ENCODE measurements around the gene KDM7A.

Gene KDM7A

GRCh38 chr7:140084972-140085371 lies 91.8 kb downstream of the KDM7A start:
- H2BK5ac ChIP-seq (ENCODE audit: low read depth, low read length, poor library complexity), result no peak overlapping the region
- no peak for DNase-seq
- H4K8ac ChIP-seq (ENCODE audit: low read depth, low read length), result no peak overlapping the region
- H3K79me1 ChIP-seq (ENCODE audit: low read length), result no peaks in the 10 kb centered on the region
- no peak overlapping the region for H3K4me3 ChIP-seq (ENCODE audit: low read depth, low read length)
- no peak overlapping the region for H2BK12ac ChIP-seq (ENCODE audit: low read length)
- H3K9ac ChIP-seq (ENCODE audit: low read length), result no peak overlapping the region
- no peak overlapping the region for H2BK120ac ChIP-seq (ENCODE audit: insufficient read depth, low read length, poor library complexity)
- no peaks in the 10 kb centered on the region for H3K79me2 ChIP-seq (ENCODE audit: control insufficient read depth, insufficient read depth, low read length, poor library complexity)
- no peak overlapping the region for H3K23ac ChIP-seq (ENCODE audit: low read length)
- no peak overlapping the region for H3K27ac ChIP-seq (ENCODE audit: low read depth, low read length)
- WGBS (ENCODE audit: extremely low coverage, insufficient coverage, insufficient read length), result no CpG with 5 or more reads among the region's 8 CpGs
- no peak overlapping the region for H3K4me2 ChIP-seq (ENCODE audit: low read length)
- no peaks in the 10 kb centered on the region for H3K9me3 ChIP-seq (ENCODE audit: insufficient read depth, low read depth, low read length)
- H3K4ac ChIP-seq (ENCODE audit: low read depth, low read length), result no peak overlapping the region
- H3K4me1 ChIP-seq (ENCODE audit: control insufficient read depth in 1 of 2, insufficient read depth in 2 of 2, low read length in 2 of 2), result no peaks in the 10 kb centered on the region
- H3K36me3 ChIP-seq (ENCODE audit: control insufficient read depth in 1 of 2, insufficient read depth in 2 of 2, low read length in 2 of 2), result peaks cover 0 to 2% of the 10 kb centered on the region in 2 experiments
- no peaks in the 10 kb centered on the region for H3K27me3 ChIP-seq (ENCODE audit: insufficient read depth, low read length)
- H4K12ac ChIP-seq (ENCODE audit: low read depth, low read length), result no peak overlapping the region
- H3K18ac ChIP-seq (ENCODE audit: low read length), result no peak overlapping the region
- no peak overlapping the region for H4K91ac ChIP-seq (ENCODE audit: low read depth, low read length)
- H3K14ac ChIP-seq (ENCODE audit: low read length), result no peak overlapping the region
- no peak overlapping the region for H2AK5ac ChIP-seq (ENCODE audit: low read length)
- no peak overlapping the region for H2AFZ ChIP-seq (ENCODE audit: insufficient read depth, low read length, poor library complexity)

GRCh38 chr7:140084142-140084655 lies 92.6 kb downstream of the KDM7A start:
- Histone ChIP-seq H3K4me3 (ENCODE audit: low read depth, low read length) (no peak overlapping the region), H4K91ac (ENCODE audit: low read depth, low read length) (no peak overlapping the region), H4K12ac (ENCODE audit: low read depth, low read length) (no peak overlapping the region), H3K4ac (ENCODE audit: low read depth, low read length) (no peak overlapping the region), H3K9me3 (ENCODE audit: insufficient read depth, low read depth, low read length) (no peaks in the 10 kb centered on the region), H2AFZ (ENCODE audit: insufficient read depth, low read length, poor library complexity) (no peak overlapping the region), H3K27ac (ENCODE audit: low read depth, low read length) (no peak overlapping the region), H2BK5ac (ENCODE audit: low read depth, low read length, poor library complexity) (no peak overlapping the region), H3K9ac (ENCODE audit: low read length) (no peak overlapping the region), H3K79me1 (ENCODE audit: low read length) (no peaks in the 10 kb centered on the region), H3K4me1 (ENCODE audit: control insufficient read depth in 1 of 2, insufficient read depth in 2 of 2, low read length in 2 of 2) (no peaks in the 10 kb centered on the region), H4K8ac (ENCODE audit: low read depth, low read length) (no peak overlapping the region), H2AK5ac (ENCODE audit: low read length) (no peak overlapping the region), H3K36me3 (ENCODE audit: control insufficient read depth in 1 of 2, insufficient read depth in 2 of 2, low read length in 2 of 2) (peaks cover 0 to 2% of the 10 kb centered on the region in 2 experiments), H3K27me3 (ENCODE audit: insufficient read depth, low read length) (no peaks in the 10 kb centered on the region), H3K79me2 (ENCODE audit: control insufficient read depth, insufficient read depth, low read length, poor library complexity) (no peaks in the 10 kb centered on the region), H3K23ac (ENCODE audit: low read length) (no peak overlapping the region), H3K18ac (ENCODE audit: low read length) (no peak overlapping the region), H2BK120ac (ENCODE audit: insufficient read depth, low read length, poor library complexity) (no peak overlapping the region), H2BK12ac (ENCODE audit: low read length) (no peak overlapping the region), H3K14ac (ENCODE audit: low read length) (no peak overlapping the region), H3K4me2 (ENCODE audit: low read length) (no peak overlapping the region)
- no CpG with 5 or more reads among the region's 4 CpGs for WGBS (ENCODE audit: extremely low coverage, insufficient coverage, insufficient read length)
- no peak for DNase-seq

- no peaks in the 10 kb centered on the region for H3K9me3 ChIP-seq (ENCODE audit: insufficient read depth, low read depth, low read length)
- H2AFZ ChIP-seq (ENCODE audit: insufficient read depth, low read length, poor library complexity), result no peak overlapping the region
- H2BK120ac ChIP-seq (ENCODE audit: insufficient read depth, low read length, poor library complexity), result no peak overlapping the region
- H3K79me1 ChIP-seq (ENCODE audit: low read length), result no peaks in the 10 kb centered on the region
- no peaks in the 10 kb centered on the region for H3K36me3 ChIP-seq (ENCODE audit: control insufficient read depth in 1 of 2, insufficient read depth in 2 of 2, low read length in 2 of 2)
- no peak overlapping the region for H2BK12ac ChIP-seq (ENCODE audit: low read length)
- no peaks in the 10 kb centered on the region for H3K27me3 ChIP-seq (ENCODE audit: insufficient read depth, low read length)
- H3K79me2 ChIP-seq (ENCODE audit: control insufficient read depth, insufficient read depth, low read length, poor library complexity), result no peaks in the 10 kb centered on the region
- no peak overlapping the region for H3K18ac ChIP-seq (ENCODE audit: low read length)
- H4K91ac ChIP-seq (ENCODE audit: low read depth, low read length), result no peak overlapping the region
- no peak overlapping the region for H3K14ac ChIP-seq (ENCODE audit: low read length)
- H3K4me3 ChIP-seq (ENCODE audit: low read depth, low read length), result no peak overlapping the region
- no peak overlapping the region for H3K9ac ChIP-seq (ENCODE audit: low read length)
- WGBS (ENCODE audit: extremely low coverage, insufficient coverage, insufficient read length), result no CpG with 5 or more reads among the region's 7 CpGs
- no peak overlapping the region for H3K4me2 ChIP-seq (ENCODE audit: low read length)
- H2AK5ac ChIP-seq (ENCODE audit: low read length), result no peak overlapping the region
- no peak overlapping the region for H4K12ac ChIP-seq (ENCODE audit: low read depth, low read length)
- no peak overlapping the region for H3K27ac ChIP-seq (ENCODE audit: low read depth, low read length)
- no peak overlapping the region for H3K23ac ChIP-seq (ENCODE audit: low read length)
- no peak for DNase-seq
- H2BK5ac ChIP-seq (ENCODE audit: low read depth, low read length, poor library complexity), result no peak overlapping the region
- H4K8ac ChIP-seq (ENCODE audit: low read depth, low read length), result no peak overlapping the region
- H3K4me1 ChIP-seq (ENCODE audit: control insufficient read depth in 1 of 2, insufficient read depth in 2 of 2, low read length in 2 of 2), result no peaks in the 10 kb centered on the region
- H3K4ac ChIP-seq (ENCODE audit: low read depth, low read length), result no peak overlapping the region
These were observed 94.0 kb downstream of the KDM7A start for GRCh38 chr7:140082770-140083169.

- H4K91ac ChIP-seq (ENCODE audit: low read depth, low read length), result no peak overlapping the region
- H3K9me3 ChIP-seq (ENCODE audit: insufficient read depth, low read depth, low read length), result no peaks in the 10 kb centered on the region
- H2AK5ac ChIP-seq (ENCODE audit: low read length), result no peak overlapping the region
- H3K4me2 ChIP-seq (ENCODE audit: low read length), result no peak overlapping the region
- DNase-seq, result no peak
- no peak overlapping the region for H2BK120ac ChIP-seq (ENCODE audit: insufficient read depth, low read length, poor library complexity)
- no peak overlapping the region for H3K14ac ChIP-seq (ENCODE audit: low read length)
- no peaks in the 10 kb centered on the region for H3K36me3 ChIP-seq (ENCODE audit: control insufficient read depth in 1 of 2, insufficient read depth in 2 of 2, low read length in 2 of 2)
- no peak overlapping the region for H2BK12ac ChIP-seq (ENCODE audit: low read length)
- no peak overlapping the region for H4K12ac ChIP-seq (ENCODE audit: low read depth, low read length)
- no peak overlapping the region for H2AFZ ChIP-seq (ENCODE audit: insufficient read depth, low read length, poor library complexity)
- H3K23ac ChIP-seq (ENCODE audit: low read length), result no peak overlapping the region
- H3K9ac ChIP-seq (ENCODE audit: low read length), result no peak overlapping the region
- no CpG with 5 or more reads among the region's 11 CpGs for WGBS (ENCODE audit: extremely low coverage, insufficient coverage, insufficient read length)
- no peaks in the 10 kb centered on the region for H3K79me2 ChIP-seq (ENCODE audit: control insufficient read depth, insufficient read depth, low read length, poor library complexity)
- H3K4me1 ChIP-seq (ENCODE audit: control insufficient read depth in 1 of 2, insufficient read depth in 2 of 2, low read length in 2 of 2), result no peaks in the 10 kb centered on the region
- H3K4me3 ChIP-seq (ENCODE audit: low read depth, low read length), result no peak overlapping the region
- no peak overlapping the region for H4K8ac ChIP-seq (ENCODE audit: low read depth, low read length)
- H3K79me1 ChIP-seq (ENCODE audit: low read length), result no peaks in the 10 kb centered on the region
- no peak overlapping the region for H2BK5ac ChIP-seq (ENCODE audit: low read depth, low read length, poor library complexity)
- H3K27ac ChIP-seq (ENCODE audit: low read depth, low read length), result no peak overlapping the region
- H3K27me3 ChIP-seq (ENCODE audit: insufficient read depth, low read length), result no peaks in the 10 kb centered on the region
- H3K4ac ChIP-seq (ENCODE audit: low read depth, low read length), result no peak overlapping the region
- H3K18ac ChIP-seq (ENCODE audit: low read length), result no peak overlapping the region
These were observed 94.9 kb downstream of the KDM7A start for GRCh38 chr7:140081774-140082425.

All from trophoblast cell (in vitro differentiated cells and primary cell).